SK-N-SH treated with all-trans-retinoic acid at 6 μM for 48 hours (cell line): ENCODE results near the gene RABGAP1.

Source experiments
- ATAC-seq: fragments of 200-7000 bp; cut with Tn5 transposase; 3 replicates; pipeline ENCODE4 v1.9.1; 2020; ENCODE audit warnings: mild to moderate bottlenecking, moderate library complexity
- ARNTL ChIP-seq: fragments of 450-650 bp; formaldehyde crosslinking; IDR thresholded peaks from 2 replicates; pipeline ENCODE4 v1.5.0; 2020; ENCODE audit warnings: low read depth, mild to moderate bottlenecking, moderate library complexity, borderline replicate concordance
- BACH2 ChIP-seq: fragments of 250-450 bp; sonication (Bioruptor Pico); IDR thresholded peaks from 2 replicates; pipeline ENCODE4 v1.9.0; 2021; ENCODE audit warnings: mild to moderate bottlenecking, borderline replicate concordance
- ISL1 ChIP-seq: fragments of 250-450 bp; sonication (Bioruptor Pico); IDR thresholded peaks from 2 replicates; pipeline ENCODE4 v2.1.2; 2022; ENCODE audit warnings: mild to moderate bottlenecking, moderate library complexity
- PPARA ChIP-seq: fragments of 250-450 bp; sonication (Bioruptor Pico); IDR thresholded peaks from 2 replicates; pipeline ENCODE4 v1.5.0; 2020; ENCODE audit warnings: mild to moderate bottlenecking, borderline replicate concordance
- RARB ChIP-seq: fragments of 250-450 bp; sonication (Bioruptor Pico); IDR thresholded peaks from 2 replicates; pipeline ENCODE4 v1.8.0; 2021; ENCODE audit warnings: mild to moderate bottlenecking, moderate library complexity
- SNAI2 ChIP-seq: fragments of 250-450 bp; sonication (Bioruptor Pico); IDR thresholded peaks from 2 replicates; pipeline ENCODE4 v1.5.0; 2020; ENCODE audit warnings: mild to moderate bottlenecking, moderate library complexity
- TOX ChIP-seq: fragments of 250-450 bp; sonication (Bioruptor Pico); IDR thresholded peaks from 2 replicates; pipeline ENCODE4 v1.8.0; 2021; ENCODE audit warnings: mild to moderate bottlenecking, moderate library complexity, borderline replicate concordance
- TSHZ2 ChIP-seq: fragments of 250-450 bp; sonication (Bioruptor Pico); IDR thresholded peaks from 2 replicates; pipeline ENCODE4 v1.5.0; 2020; ENCODE audit warnings: mild to moderate bottlenecking, moderate library complexity
- ZC3H10 ChIP-seq: fragments of 250-450 bp; sonication (Bioruptor Pico); IDR thresholded peaks from 2 replicates; pipeline ENCODE4 v1.5.1; 2021; ENCODE audit warnings: mild to moderate bottlenecking, moderate library complexity
- ZFP3 ChIP-seq: fragments of 250-450 bp; sonication (Bioruptor Pico); IDR thresholded peaks from 2 replicates; pipeline ENCODE4 v1.5.0; 2020; ENCODE audit warnings: mild to moderate bottlenecking, moderate library complexity
- ZFP30 ChIP-seq: fragments of 450-650 bp; formaldehyde crosslinking; IDR thresholded peaks from 2 replicates; pipeline ENCODE4 v1.5.0; 2022; ENCODE audit warnings: mild to moderate bottlenecking, moderate library complexity
- ZNF565 ChIP-seq: fragments of 450-650 bp; formaldehyde crosslinking; conservative IDR thresholded peaks from 2 replicates; pipeline ENCODE4 v1.5.0; 2020; ENCODE audit warnings: low read depth, mild to moderate bottlenecking, moderate library complexity
- ZNF8 ChIP-seq: fragments of 450-650 bp; formaldehyde crosslinking; IDR thresholded peaks from 2 replicates; pipeline ENCODE4 v1.5.0; 2020; ENCODE audit warnings: mild to moderate bottlenecking, moderate library complexity
- TF ChIP-seq, protein P1 (sequence below): fragments of 250-450 bp; sonication (Bioruptor Pico); IDR thresholded peaks from 2 replicates; pipeline ENCODE4 v1.8.0; 2020; ENCODE audit warnings: mild to moderate bottlenecking, moderate library complexity, borderline replicate concordance
- TF ChIP-seq, protein P2 (sequence below): fragments of 250-450 bp; sonication (Bioruptor Pico); IDR thresholded peaks from 2 replicates; pipeline ENCODE4 v1.8.0; 2021; ENCODE audit warnings: low read depth, mild to moderate bottlenecking, moderate library complexity, borderline replicate concordance
- TF ChIP-seq, protein P3 (sequence below): fragments of 250-450 bp; sonication (Bioruptor Pico); IDR thresholded peaks from 2 replicates; pipeline ENCODE4 v1.5.1; 2020; ENCODE audit warnings: low read depth, mild to moderate bottlenecking, moderate library complexity
- TF ChIP-seq, protein P4 (sequence below): fragments of 250-450 bp; sonication (Bioruptor Pico); IDR thresholded peaks from 2 replicates; pipeline ENCODE4 v1.5.1; 2021; ENCODE audit warnings: mild to moderate bottlenecking, moderate library complexity

Gene RABGAP1

DNA sequence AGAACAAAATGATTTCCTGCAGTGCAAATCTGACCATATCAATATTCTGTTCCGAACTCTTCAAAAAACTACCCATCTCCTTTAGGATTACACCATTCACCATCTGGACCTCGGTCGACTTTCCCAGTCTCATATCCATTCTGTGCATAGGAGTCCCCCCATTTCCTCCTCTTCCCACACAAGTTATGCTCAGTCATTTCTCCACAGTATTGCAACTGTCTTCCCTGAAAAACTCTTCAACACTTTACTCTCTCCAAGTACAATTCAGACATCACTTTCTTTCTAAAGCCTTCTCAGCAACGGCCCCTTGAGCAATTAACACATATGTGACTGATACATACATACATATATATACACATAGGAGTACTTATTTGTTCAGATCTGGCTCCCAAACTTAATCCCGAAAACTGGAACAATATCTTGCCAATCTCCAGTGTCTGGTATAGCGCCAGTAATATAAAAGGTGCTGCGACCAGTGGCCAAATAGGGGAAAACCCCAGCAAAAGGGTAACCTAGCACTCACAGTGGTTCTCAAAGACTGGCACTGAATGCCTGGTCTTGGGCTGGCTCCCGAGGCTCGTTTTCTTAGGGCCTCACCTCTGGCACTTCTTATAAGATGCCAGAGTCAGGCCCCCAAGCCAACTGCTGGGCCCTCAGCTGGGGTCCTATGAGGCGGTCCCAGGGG lies 10.1 kb upstream of the RABGAP1 start:
- TF ChIP-seq, protein P1, sequence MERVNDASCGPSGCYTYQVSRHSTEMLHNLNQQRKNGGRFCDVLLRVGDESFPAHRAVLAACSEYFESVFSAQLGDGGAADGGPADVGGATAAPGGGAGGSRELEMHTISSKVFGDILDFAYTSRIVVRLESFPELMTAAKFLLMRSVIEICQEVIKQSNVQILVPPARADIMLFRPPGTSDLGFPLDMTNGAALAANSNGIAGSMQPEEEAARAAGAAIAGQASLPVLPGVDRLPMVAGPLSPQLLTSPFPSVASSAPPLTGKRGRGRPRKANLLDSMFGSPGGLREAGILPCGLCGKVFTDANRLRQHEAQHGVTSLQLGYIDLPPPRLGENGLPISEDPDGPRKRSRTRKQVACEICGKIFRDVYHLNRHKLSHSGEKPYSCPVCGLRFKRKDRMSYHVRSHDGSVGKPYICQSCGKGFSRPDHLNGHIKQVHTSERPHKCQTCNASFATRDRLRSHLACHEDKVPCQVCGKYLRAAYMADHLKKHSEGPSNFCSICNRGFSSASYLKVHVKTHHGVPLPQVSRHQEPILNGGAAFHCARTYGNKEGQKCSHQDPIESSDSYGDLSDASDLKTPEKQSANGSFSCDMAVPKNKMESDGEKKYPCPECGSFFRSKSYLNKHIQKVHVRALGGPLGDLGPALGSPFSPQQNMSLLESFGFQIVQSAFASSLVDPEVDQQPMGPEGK = no peak
- TF ChIP-seq RARB (CRISPR knock-in tag) (no peak), TSHZ2 (no peak), ISL1 (no peak)
- ATAC-seq = no peak

DNA sequence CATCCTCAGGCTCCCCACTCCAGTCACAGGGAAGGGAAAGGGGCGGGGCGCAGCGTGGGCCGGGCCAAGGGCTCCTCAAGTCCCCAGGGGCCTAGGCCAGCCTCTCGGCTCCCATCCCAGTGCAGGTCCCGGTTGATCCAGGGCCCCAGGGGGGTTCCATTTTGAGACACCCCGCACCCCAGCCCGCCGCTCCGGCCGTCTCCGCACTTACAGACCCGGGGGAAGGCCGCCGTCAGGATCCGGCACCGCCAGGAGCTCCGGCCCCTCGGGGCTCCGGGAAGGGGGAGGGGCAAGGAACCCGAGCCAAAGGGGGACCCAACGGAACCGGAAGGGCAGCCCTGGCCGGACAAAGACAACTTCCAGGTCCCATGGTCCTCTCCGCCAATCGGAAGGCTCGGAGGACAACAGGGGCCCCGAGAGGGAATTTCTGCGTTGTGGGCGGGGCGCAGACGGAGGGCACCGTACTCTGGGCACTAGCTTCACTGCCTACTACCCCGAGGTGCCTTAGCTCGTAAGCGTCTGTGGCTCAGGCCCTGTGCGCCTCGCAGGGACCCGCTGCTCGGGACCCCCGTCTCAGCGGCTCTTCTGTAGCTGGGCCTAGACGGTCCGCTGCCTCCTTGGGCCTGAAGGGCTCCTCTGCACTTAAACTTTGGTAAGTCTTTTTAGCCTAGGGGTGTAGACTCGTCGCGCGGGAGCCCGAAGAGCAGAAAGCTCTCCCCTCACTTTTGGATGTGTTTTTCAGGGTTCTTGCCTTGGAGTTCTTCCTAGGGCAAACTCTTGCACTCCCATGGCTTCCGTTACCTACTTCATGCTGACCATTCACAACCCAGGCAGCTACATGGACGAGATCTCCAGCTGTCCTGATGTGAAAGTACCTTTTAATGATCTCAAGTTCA lies 9.3 kb upstream of the RABGAP1 start, which contains the start of gene ZBTB26:
ZBTB26 (minus strand) TSS at position 287 of the 896 bp plus-strand sequence. CDS start 11,578 bp downstream, outside the sequence.
- TF ChIP-seq ZC3H10 (CRISPR knock-in tag) (no peak), SNAI2 (CRISPR knock-in tag) (no peak), BACH2 (CRISPR knock-in tag) (no peak), ZFP3 (peak; percentile 45; the same call in 1 of the 2 replicates), ZNF8 (CRISPR knock-in tag) (0 out of 2 replicates have a peak, but pooled peaks have one; percentile 17), ARNTL (no peak), ISL1 (no peak), TOX (CRISPR knock-in tag) (no peak), PPARA (CRISPR knock-in tag) (no peak)
- TF ChIP-seq, protein P2, sequence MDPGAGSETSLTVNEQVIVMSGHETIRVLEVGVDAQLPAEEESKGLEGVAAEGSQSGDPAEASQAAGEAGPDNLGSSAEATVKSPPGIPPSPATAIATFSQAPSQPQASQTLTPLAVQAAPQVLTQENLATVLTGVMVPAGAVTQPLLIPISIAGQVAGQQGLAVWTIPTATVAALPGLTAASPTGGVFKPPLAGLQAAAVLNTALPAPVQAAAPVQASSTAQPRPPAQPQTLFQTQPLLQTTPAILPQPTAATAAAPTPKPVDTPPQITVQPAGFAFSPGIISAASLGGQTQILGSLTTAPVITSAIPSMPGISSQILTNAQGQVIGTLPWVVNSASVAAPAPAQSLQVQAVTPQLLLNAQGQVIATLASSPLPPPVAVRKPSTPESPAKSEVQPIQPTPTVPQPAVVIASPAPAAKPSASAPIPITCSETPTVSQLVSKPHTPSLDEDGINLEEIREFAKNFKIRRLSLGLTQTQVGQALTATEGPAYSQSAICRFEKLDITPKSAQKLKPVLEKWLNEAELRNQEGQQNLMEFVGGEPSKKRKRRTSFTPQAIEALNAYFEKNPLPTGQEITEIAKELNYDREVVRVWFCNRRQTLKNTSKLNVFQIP (CRISPR knock-in tag) = 0 out of 2 replicates have a peak, but pooled peaks have one; percentile 9
- ATAC-seq = peak; percentile 99

GRCh38 chr9:122936464-122936863 lies 4.4 kb upstream of the RABGAP1 start:
- no peak for TF ChIP-seq TOX (CRISPR knock-in tag)
- TF ChIP-seq, protein P3, sequence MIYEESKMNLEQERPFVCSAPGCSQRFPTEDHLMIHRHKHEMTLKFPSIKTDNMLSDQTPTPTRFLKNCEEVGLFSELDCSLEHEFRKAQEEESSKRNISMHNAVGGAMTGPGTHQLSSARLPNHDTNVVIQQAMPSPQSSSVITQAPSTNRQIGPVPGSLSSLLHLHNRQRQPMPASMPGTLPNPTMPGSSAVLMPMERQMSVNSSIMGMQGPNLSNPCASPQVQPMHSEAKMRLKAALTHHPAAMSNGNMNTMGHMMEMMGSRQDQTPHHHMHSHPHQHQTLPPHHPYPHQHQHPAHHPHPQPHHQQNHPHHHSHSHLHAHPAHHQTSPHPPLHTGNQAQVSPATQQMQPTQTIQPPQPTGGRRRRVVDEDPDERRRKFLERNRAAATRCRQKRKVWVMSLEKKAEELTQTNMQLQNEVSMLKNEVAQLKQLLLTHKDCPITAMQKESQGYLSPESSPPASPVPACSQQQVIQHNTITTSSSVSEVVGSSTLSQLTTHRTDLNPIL (CRISPR knock-in tag) = no peak
- TF ChIP-seq ZC3H10 (CRISPR knock-in tag) = no peak
- TF ChIP-seq, protein P4, sequence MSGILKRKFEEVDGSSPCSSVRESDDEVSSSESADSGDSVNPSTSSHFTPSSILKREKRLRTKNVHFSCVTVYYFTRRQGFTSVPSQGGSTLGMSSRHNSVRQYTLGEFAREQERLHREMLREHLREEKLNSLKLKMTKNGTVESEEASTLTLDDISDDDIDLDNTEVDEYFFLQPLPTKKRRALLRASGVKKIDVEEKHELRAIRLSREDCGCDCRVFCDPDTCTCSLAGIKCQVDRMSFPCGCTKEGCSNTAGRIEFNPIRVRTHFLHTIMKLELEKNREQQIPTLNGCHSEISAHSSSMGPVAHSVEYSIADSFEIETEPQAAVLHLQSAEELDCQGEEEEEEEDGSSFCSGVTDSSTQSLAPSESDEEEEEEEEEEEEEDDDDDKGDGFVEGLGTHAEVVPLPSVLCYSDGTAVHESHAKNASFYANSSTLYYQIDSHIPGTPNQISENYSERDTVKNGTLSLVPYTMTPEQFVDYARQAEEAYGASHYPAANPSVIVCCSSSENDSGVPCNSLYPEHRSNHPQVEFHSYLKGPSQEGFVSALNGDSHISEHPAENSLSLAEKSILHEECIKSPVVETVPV (CRISPR knock-in tag) = no peak
- no peak for TF ChIP-seq TSHZ2
- TF ChIP-seq, protein P1 = no peak
- TF ChIP-seq ZNF565 = no peak
- no peak for TF ChIP-seq ZFP30 (CRISPR knock-in tag)
- no peak for TF ChIP-seq BACH2 (CRISPR knock-in tag)
- TF ChIP-seq ARNTL = no peak
- ATAC-seq = no peak
